Caco-2 (cell line): ENCODE results near the gene MACROD2. TPM values are rescaled to one million over a fixed set of nuclear protein-coding genes. Genes with fewer than 3 reads are reported as not detected.

Source experiments
- BruUV-seq: library from RNA; stranded (reverse); fragments of 400-500 nt; replicated peaks from 2 replicates; lab custom pipeline; 2021; lab: Mats Ljungman, UMichigan
- CTCF ChIA-PET: fragments of 300-600 bp; sonication (Branson Sonifier 250); formaldehyde crosslinking; loops from one replicate; lab custom pipeline; 2022; ENCODE audit warnings: antibody characterized with exemption; lab: Charles Lee
- POLR2A ChIA-PET: fragments of 300-600 bp; sonication (Branson Sonifier 250); formaldehyde crosslinking; loops from one replicate; lab custom pipeline; 2022; ENCODE audit warnings: antibody characterized with exemption; lab: Charles Lee
- DNase-seq, 2 experiments: peaks; one replicate each; pipeline versions ENCODE4 v3.0.0 to v3.0.0-alpha.2; 2020 to 2022
- H3K27me3 ChIP-seq: replicated peaks from 2 replicates; pipeline ENCODE4 v1.6.0; 2011; ENCODE audit warnings: low read length; ENCODE audit not compliant: control insufficient read depth, insufficient read depth
- H3K36me3 ChIP-seq: 2 replicates; pipeline ENCODE4 v1.5.1; 2011; ENCODE audit warnings: low read length; ENCODE audit not compliant: control insufficient read depth, insufficient read depth
- H3K4me1 ChIP-seq: fragments of 250-450 bp; sonication (Bioruptor Pico); 2 replicates; pipeline ENCODE4 v1.5.1; 2020; ENCODE audit warnings: mild to moderate bottlenecking
- H3K4me3 ChIP-seq: 2 replicates; pipeline ENCODE4 v1.5.1; 2011; ENCODE audit warnings: low read depth, mild to moderate bottlenecking, control low read depth, low read length
- H3K9me3 ChIP-seq: fragments of 250-450 bp; sonication (Bioruptor Pico); 2 replicates; pipeline ENCODE4 v1.5.1; 2020; ENCODE audit warnings: mild to moderate bottlenecking, moderate library complexity
- H3K27ac Mint-ChIP-seq: one replicate; pipeline ENCODE4 v1.8.0; 2022; ENCODE audit warnings: mixed read lengths; ENCODE audit not compliant: unreplicated experiment
- H3K27me3 Mint-ChIP-seq: one replicate; pipeline ENCODE4 v1.8.0; 2022; ENCODE audit warnings: mixed read lengths; ENCODE audit not compliant: insufficient read depth, unreplicated experiment
- H3K36me3 Mint-ChIP-seq: one replicate; pipeline ENCODE4 v1.8.0; 2022; ENCODE audit warnings: mild to moderate bottlenecking, mixed read lengths; ENCODE audit not compliant: insufficient read depth, unreplicated experiment
- H3K4me1 Mint-ChIP-seq: one replicate; pipeline ENCODE4 v1.8.0; 2022; ENCODE audit warnings: low read depth, mixed read lengths; ENCODE audit not compliant: unreplicated experiment
- H3K4me3 Mint-ChIP-seq: one replicate; pipeline ENCODE4 v1.8.0; 2022; ENCODE audit warnings: mild to moderate bottlenecking, moderate library complexity, mixed read lengths; ENCODE audit not compliant: unreplicated experiment
- H3K9me3 Mint-ChIP-seq: one replicate; pipeline ENCODE4 v1.8.0; 2022; ENCODE audit warnings: mixed read lengths; ENCODE audit not compliant: unreplicated experiment
- CTCF ChIP-seq, 2 experiments: fragments of 200-600 bp in 1 of 2; IDR thresholded peaks; 1 replicate in 1 of 2; 2 replicates in 1 of 2; pipeline versions ENCODE4 v1.5.1 to v1.8.0; 2011 to 2022; ENCODE audit warnings: antibody characterized with exemption in 1 of 2, control low read depth in 1 of 2, inconsistent platforms in 1 of 2, low read depth in 1 of 2, low read length in 1 of 2, mild to moderate bottlenecking in 1 of 2, moderate library complexity in 1 of 2; ENCODE audit not compliant: insufficient read depth in 1 of 2, severe bottlenecking in 1 of 2, unreplicated experiment in 1 of 2
- intact Hi-C: fragments of 100-400 bp; cut with micrococcal nuclease; formaldehyde crosslinking; loops from one replicate; pipeline ENCODE4 v1.10.0; 2022; ENCODE audit not compliant: unreplicated experiment
- total RNA-seq: library from RNA; stranded (reverse); gene quantifications from 2 replicates; pipeline ENCODE4 v1.2.3, GENCODE V29; 2022

MACROD2 gene
- total RNA-seq, 1 experiment from 2014 or later, result 6.4 TPM

DNA sequence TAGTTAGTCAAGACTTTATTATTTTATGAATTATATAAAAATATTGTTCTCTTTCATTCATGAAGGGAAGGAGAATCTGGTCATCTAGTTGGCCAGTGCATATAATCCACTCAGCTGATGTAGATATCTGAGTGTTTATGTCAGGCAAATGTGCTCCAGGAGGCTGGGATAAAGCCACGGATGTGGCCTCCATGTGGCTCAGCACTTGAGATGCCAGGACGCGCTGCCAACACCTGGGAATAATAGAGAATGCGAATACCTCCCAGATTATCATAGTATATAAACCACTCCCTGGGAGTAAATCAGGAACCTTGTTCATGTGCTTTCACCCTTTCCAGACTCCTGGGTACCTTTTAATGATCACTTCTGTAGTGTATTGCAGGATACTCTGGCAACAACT is 1571.9 kb downstream of the MACROD2 start:
- Histone ChIP-seq H3K9me3 (no peaks in the 10 kb centered on the region), H3K36me3 (no peaks in the 10 kb centered on the region), H3K4me1 (no peaks in the 10 kb centered on the region), H3K4me3 (no peak overlapping the region), H3K27me3 (no peaks in the 10 kb centered on the region)
- POLR2A ChIA-PET, result no interaction called here
- TF ChIP-seq CTCF (IDR thresholded peaks at IDR 0.05; ENCODE audit: insufficient read depth in 1 of 2, low read depth in 1 of 2, low read length in 1 of 2, severe bottlenecking in 1 of 2, unreplicated experiment in 1 of 2), result no peak
- intact Hi-C loops, result no loop called here
- H3K36me3 Mint-ChIP-seq, result no peaks in the 10 kb centered on the region
- CTCF ChIA-PET, result no interaction called here
- no peaks in the 10 kb centered on the region for H3K27me3 Mint-ChIP-seq
- no peaks in the 10 kb centered on the region for H3K9me3 Mint-ChIP-seq
- BruUV-seq, result no TSS peak
- DNase-seq, result no peak
- H3K4me1 Mint-ChIP-seq, result peaks cover 6% of the 10 kb centered on the region
- H3K4me3 Mint-ChIP-seq, result no peak overlapping the region
- H3K27ac Mint-ChIP-seq, result no peak overlapping the region

DNA sequence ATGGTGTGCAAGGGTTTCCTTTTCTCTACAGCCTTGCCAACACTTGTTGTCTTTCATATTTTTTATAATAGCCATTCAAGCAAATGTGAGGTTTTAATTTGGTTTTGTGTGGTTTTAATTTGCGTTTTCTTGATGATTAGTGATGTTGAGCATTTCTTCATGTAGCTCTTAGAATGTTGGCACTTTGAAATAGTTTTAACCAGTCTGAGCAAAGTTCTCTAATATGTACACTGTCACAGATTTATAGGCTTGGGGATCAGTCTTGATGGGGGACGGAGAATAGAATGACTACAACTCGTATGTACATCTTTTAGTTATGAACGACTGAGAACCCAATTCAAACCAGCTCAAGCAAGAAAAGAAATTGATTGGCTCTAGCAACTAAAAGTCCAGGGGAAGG is 1574.8 kb downstream of the MACROD2 start:
- Histone ChIP-seq H3K4me1 (no peaks in the 10 kb centered on the region), H3K9me3 (no peaks in the 10 kb centered on the region), H3K27me3 (no peaks in the 10 kb centered on the region), H3K36me3 (no peaks in the 10 kb centered on the region), H3K4me3 (no peak overlapping the region)
- H3K27me3 Mint-ChIP-seq, result no peaks in the 10 kb centered on the region
- H3K36me3 Mint-ChIP-seq, result no peaks in the 10 kb centered on the region
- no peak overlapping the region for H3K27ac Mint-ChIP-seq
- ChIA-PET POLR2A (no interaction called here), CTCF (no interaction called here)
- H3K4me3 Mint-ChIP-seq, result no peak overlapping the region
- no TSS peak for BruUV-seq
- H3K9me3 Mint-ChIP-seq, result no peaks in the 10 kb centered on the region
- peaks cover 6% of the 10 kb centered on the region for H3K4me1 Mint-ChIP-seq
- intact Hi-C loops, result no loop called here
- no peak for DNase-seq
- no peak for TF ChIP-seq CTCF (IDR thresholded peaks at IDR 0.05; ENCODE audit: insufficient read depth in 1 of 2, low read depth in 1 of 2, low read length in 1 of 2, severe bottlenecking in 1 of 2, unreplicated experiment in 1 of 2)

- intact Hi-C loops, result no loop called here
- Histone ChIP-seq H3K36me3 (no peaks in the 10 kb centered on the region), H3K27me3 (no peaks in the 10 kb centered on the region), H3K9me3 (no peaks in the 10 kb centered on the region), H3K4me1 (no peaks in the 10 kb centered on the region), H3K4me3 (no peak overlapping the region)
- DNase-seq, result no peak
- H3K4me3 Mint-ChIP-seq, result no peak overlapping the region
- H3K4me1 Mint-ChIP-seq, result peaks cover 6% of the 10 kb centered on the region
- no peaks in the 10 kb centered on the region for H3K9me3 Mint-ChIP-seq
- H3K27ac Mint-ChIP-seq, result no peak overlapping the region
- H3K27me3 Mint-ChIP-seq, result no peaks in the 10 kb centered on the region
- TF ChIP-seq CTCF (IDR thresholded peaks at IDR 0.05; ENCODE audit: insufficient read depth in 1 of 2, low read depth in 1 of 2, low read length in 1 of 2, severe bottlenecking in 1 of 2, unreplicated experiment in 1 of 2), result no peak
- ChIA-PET POLR2A (no interaction called here), CTCF (no interaction called here)
- BruUV-seq, result no TSS peak
- H3K36me3 Mint-ChIP-seq, result no peaks in the 10 kb centered on the region
Observed at GRCh38 chr20:15571056-15571455, 1575.7 kb downstream of the MACROD2 start.
